Measurements from ENCODE around the gene EIF3K.

Gene EIF3K

GRCh38 chr19:38647368-38647965, 28.5 kb downstream of the EIF3K start, which contains the start of gene ACTN4 (continued):
- TF ChIP-seq ZNF704 (tag by site-specific recombination; IDR thresholded peaks at IDR 0.05) (no peak), ZNF692 (tag by site-specific recombination; IDR thresholded peaks at IDR 0.05) (peak; percentile 95), OVOL3 (tag by site-specific recombination; IDR thresholded peaks at IDR 0.05) (peak; percentile 86; the same call in 1 of the 2 replicates), ZNF785 (tag by site-specific recombination; IDR thresholded peaks at IDR 0.05) (peak; percentile 92), ZNF670 (tag by site-specific recombination; IDR thresholded peaks at IDR 0.05; ENCODE audit: low read depth) (no peak), ZNF555 (tag by site-specific recombination; conservative IDR thresholded peaks at IDR 0.05) (no peak), HOXA7 (CRISPR knock-in tag; IDR thresholded peaks at IDR 0.05; ENCODE audit: borderline replicate concordance) (no peak), ZNF677 (tag by site-specific recombination; IDR thresholded peaks at IDR 0.05) (no peak), SETDB1 (IDR thresholded peaks at IDR 0.05; ENCODE audit: insufficient read length, low read length) (no peak), ZXDB (tag by site-specific recombination; IDR thresholded peaks at IDR 0.05) (peak; percentile 92), ZNF223 (tag by site-specific recombination; IDR thresholded peaks at IDR 0.05) (peak; percentile 63; the same call in 1 of the 2 replicates), ZIC2 (tag by site-specific recombination; IDR thresholded peaks at IDR 0.05) (no peak), ZNF202 (tag by site-specific recombination; IDR thresholded peaks at IDR 0.05; ENCODE audit: borderline replicate concordance) (no peak), PRDM10 (tag by site-specific recombination; IDR thresholded peaks at IDR 0.05) (0 out of 2 replicates have a peak, but pooled peaks have one; percentile 49), ZNF776 (tag by site-specific recombination; IDR thresholded peaks at IDR 0.05; ENCODE audit: borderline replicate concordance) (no peak), ZNF274 (IDR thresholded peaks at IDR 0.05; ENCODE audit: low read length) (no peak), ZNF274 (tag by site-specific recombination; IDR thresholded peaks at IDR 0.05; ENCODE audit: borderline replicate concordance) (no peak), ZNF140 (tag by site-specific recombination; IDR thresholded peaks at IDR 0.05) (no peak), ZBTB17 (tag by site-specific recombination; IDR thresholded peaks at IDR 0.05) (no peak), ZNF558 (tag by site-specific recombination; IDR thresholded peaks at IDR 0.05) (no peak), TRIM28 (IDR thresholded peaks at IDR 0.05; ENCODE audit: borderline replicate concordance, low read length) (no peak), ZNF560 (tag by site-specific recombination; IDR thresholded peaks at IDR 0.05; ENCODE audit: borderline replicate concordance) (no peak), ZNF324 (tag by site-specific recombination; IDR thresholded peaks at IDR 0.05) (peak; percentile 87), ZBTB1 (tag by site-specific recombination; IDR thresholded peaks at IDR 0.05) (peak; percentile 69; the same call in 1 of the 2 replicates), ZNF596 (tag by site-specific recombination; IDR thresholded peaks at IDR 0.05) (no peak), ZNF544 (tag by site-specific recombination; IDR thresholded peaks at IDR 0.05) (no peak), ZNF610 (tag by site-specific recombination; IDR thresholded peaks at IDR 0.05; ENCODE audit: borderline replicate concordance) (peak; percentile 68; the same call in 1 of the 2 replicates), ZBTB10 (tag by site-specific recombination; IDR thresholded peaks at IDR 0.05) (no peak; the same call in 1 of the 2 replicates), ZNF138 (tag by site-specific recombination; IDR thresholded peaks at IDR 0.05; ENCODE audit: borderline replicate concordance) (no peak), ZNF394 (tag by site-specific recombination; IDR thresholded peaks at IDR 0.05; ENCODE audit: borderline replicate concordance) (peak; percentile 86), GLIS2 (tag by site-specific recombination; IDR thresholded peaks at IDR 0.05) (peak; percentile 56; the same call in 1 of the 2 replicates), ZNF658 (tag by site-specific recombination; IDR thresholded peaks at IDR 0.05) (0 out of 2 replicates have a peak, but pooled peaks have one; percentile 55), FEZF1 (tag by site-specific recombination; IDR thresholded peaks at IDR 0.05) (0 out of 2 replicates have a peak, but pooled peaks have one; percentile 18)

Data from HEK293 (cell line).